Endothelial cell of umbilical vein (primary cell): ENCODE data around the gene CCNB1IP1. TPM values are rescaled to one million over a fixed set of nuclear protein-coding genes. Genes with fewer than 3 reads are reported as not detected.

ENCODE experiments used
- BruUV-seq: library from RNA; stranded (reverse); fragments of 400-500 nt; replicated peaks from 2 replicates; lab custom pipeline; 2021; lab: Mats Ljungman, UMichigan
- CTCF ChIA-PET: fragments of 300-600, 350-600 bp; sonication (Branson Sonifier 250); formaldehyde crosslinking; loops from one replicate; lab custom pipeline; 2021; ENCODE audit warnings: antibody characterized with exemption, inconsistent platforms; lab: Charles Lee
- POLR2A ChIA-PET: fragments of 300-600, 350-600 bp; sonication (Branson Sonifier 250); formaldehyde crosslinking; loops from one replicate; lab custom pipeline; 2021; ENCODE audit warnings: antibody characterized with exemption, inconsistent platforms; lab: Charles Lee
- DNase-seq: peaks from one replicate; pipeline ENCODE4 v3.0.0-alpha.2; 2011; ENCODE audit warnings: low read depth, low spot score
- FAIRE-seq: peaks from 2 replicates; lab custom pipeline; 2011; peaks lifted over from hg19 to GRCh38; lab: Jason Lieb, UNC
- H2AFZ ChIP-seq: 2 replicates; pipeline ENCODE4 v1.6.0; 2012; ENCODE audit warnings: low read depth, low read length, control low read depth, inconsistent platforms
- H3K27ac ChIP-seq: 2 replicates; pipeline ENCODE4 v1.5.1; 2011; ENCODE audit warnings: low read depth, mild to moderate bottlenecking, control low read depth, low read length, moderate library complexity; ENCODE audit not compliant: insufficient read depth
- H3K27me3 ChIP-seq, 2 experiments: 2 replicates each; pipeline versions ENCODE4 v1.6.0 to v1.6.1; 2011; ENCODE audit warnings: low read length in 2 of 2, mixed read lengths in 1 of 2; ENCODE audit not compliant: control insufficient read depth in 2 of 2, insufficient read depth in 2 of 2
- H3K36me3 ChIP-seq, 2 experiments: 2 replicates in 1 of 2; 3 replicates in 1 of 2; pipeline ENCODE4 v1.5.1; 2011; ENCODE audit warnings: low read length in 2 of 2, mild to moderate bottlenecking in 1 of 2, moderate library complexity in 1 of 2; ENCODE audit not compliant: control insufficient read depth in 2 of 2, insufficient read depth in 2 of 2; ENCODE audit errors: extremely low read depth in 1 of 2
- H3K4me1 ChIP-seq: 3 replicates; pipeline ENCODE4 v1.5.1; 2011; ENCODE audit warnings: mild to moderate bottlenecking, low read length; ENCODE audit not compliant: control insufficient read depth, insufficient read depth; ENCODE audit errors: extremely low read depth
- H3K4me2 ChIP-seq: 2 replicates; pipeline ENCODE4 v1.6.1; 2011; ENCODE audit warnings: low read length, control low read depth, mixed read lengths; ENCODE audit not compliant: insufficient read depth
- H3K4me3 ChIP-seq, 3 experiments: fragments of 200-600 bp in 1 of 3; sonication (generic), shearing (Covaris generic) in 1 of 3; replicated peaks in 1 of 3; 2 replicates each; pipeline ENCODE4 v1.5.1; 2011 to 2016; ENCODE audit warnings: control low read depth in 3 of 3, low read length in 3 of 3, mild to moderate bottlenecking in 2 of 3, inconsistent platforms in 1 of 3, low read depth in 1 of 3, moderate library complexity in 1 of 3; ENCODE audit not compliant: insufficient read depth in 1 of 3
- H3K79me2 ChIP-seq: 2 replicates; pipeline ENCODE4 v1.6.0; 2012; ENCODE audit warnings: low read length, inconsistent platforms; ENCODE audit not compliant: control insufficient read depth, insufficient read depth
- H3K9ac ChIP-seq: replicated peaks from 2 replicates; pipeline ENCODE3; 2011; ENCODE audit warnings: low read length, control low read depth; ENCODE audit not compliant: insufficient read depth; ENCODE audit errors: extremely low read depth
- H3K9me1 ChIP-seq: replicated peaks from 3 replicates; pipeline ENCODE4 v1.6.0; 2011; ENCODE audit warnings: mild to moderate bottlenecking, low read length; ENCODE audit not compliant: control insufficient read depth, insufficient read depth; ENCODE audit errors: extremely low read depth
- H3K9me3 ChIP-seq: replicated peaks from 2 replicates; pipeline ENCODE4 v1.5.1; 2012; ENCODE audit warnings: low read length, inconsistent platforms; ENCODE audit not compliant: control insufficient read depth, insufficient read depth
- H4K20me1 ChIP-seq: replicated peaks from 2 replicates; pipeline ENCODE3; 2011; ENCODE audit warnings: mild to moderate bottlenecking, low read length; ENCODE audit not compliant: control insufficient read depth, insufficient read depth; ENCODE audit errors: extremely low read depth
- CTCF ChIP-seq, 2 donors: IDR thresholded peaks; 1 replicate in 1 of 2; 2 replicates in 1 of 2; pipeline ENCODE4 v1.5.1; 2011; ENCODE audit warnings: low read length in 2 of 2, mild to moderate bottlenecking in 2 of 2, moderate library complexity in 2 of 2, control low read depth in 1 of 2, inconsistent platforms in 1 of 2, low read depth in 1 of 2; ENCODE audit not compliant: insufficient read depth in 1 of 2; ENCODE audit errors: extremely low read depth in 1 of 2
- EZH2 ChIP-seq: IDR thresholded peaks from 2 replicates; pipeline ENCODE4 v1.6.1; 2012; ENCODE audit warnings: borderline replicate concordance, low read depth, mild to moderate bottlenecking, moderate library complexity, low read length, inconsistent platforms; ENCODE audit not compliant: severe bottlenecking
- FOS ChIP-seq: IDR thresholded peaks from 2 replicates; pipeline ENCODE4 v1.6.1; 2011; ENCODE audit warnings: mild to moderate bottlenecking, low read length, moderate library complexity, borderline replicate concordance; ENCODE audit not compliant: insufficient read depth
- GATA2 ChIP-seq: IDR thresholded peaks from 2 replicates; pipeline ENCODE4 v1.7.0; 2011; ENCODE audit warnings: low read depth, mild to moderate bottlenecking, moderate library complexity, mixed read lengths, low read length; ENCODE audit not compliant: insufficient read length, insufficient read depth
- JUN ChIP-seq: IDR thresholded peaks from 2 replicates; pipeline ENCODE4 v1.6.1; 2011; ENCODE audit warnings: borderline replicate concordance, low read depth; ENCODE audit not compliant: insufficient read length, insufficient read depth
- MAX ChIP-seq: IDR thresholded peaks from 2 replicates; pipeline ENCODE4 v1.6.1; 2011; ENCODE audit not compliant: insufficient read depth, insufficient read length
- MYC ChIP-seq: IDR thresholded peaks from one replicate; pipeline ENCODE4 v1.6.1; 2011; ENCODE audit warnings: mild to moderate bottlenecking, low read depth, low read length
- POLR2A ChIP-seq: IDR thresholded peaks from 2 replicates; pipeline ENCODE4 v1.6.1; 2012; ENCODE audit warnings: low read depth, mild to moderate bottlenecking, control low read depth, low read length
- POLR2AphosphoS5 ChIP-seq: IDR thresholded peaks from 2 replicates; pipeline ENCODE4 v1.6.1; 2012; ENCODE audit warnings: low read depth, mild to moderate bottlenecking, control low read depth, low read length, moderate library complexity; ENCODE audit not compliant: insufficient read depth
- dilution Hi-C: fragments of 300-500 bp; cut with MboI; formaldehyde crosslinking; loops from one replicate; pipeline ENCODE4 v1.15.0; 2019; ENCODE audit warnings: low sequenced_read_pairs; ENCODE audit not compliant: extremely low pct_ligation_motif_present
- intact Hi-C: fragments of 100-400 bp; cut with micrococcal nuclease; formaldehyde crosslinking; loops from one replicate; pipeline ENCODE4 v1.10.0; 2022
- polyA plus RNA-seq, 4 experiments: library from polyadenylated mRNA; depleted of rRNA in 3 of 4; stranded (reverse) in 3 of 4; unstranded in 1 of 4; fragments of >200 nt; gene quantifications; 2 replicates each; pipeline versions ENCODE4 v1.2.1 to v1.2.3, GENCODE V29; 2011 to 2012; ENCODE audit warnings: missing spikeins in 1 of 4
- total RNA-seq: library from RNA; stranded (reverse); gene quantifications from 2 replicates; pipeline ENCODE4 v1.2.3, GENCODE V29; 2021

Gene CCNB1IP1
- total and polyA plus RNA-seq, 2 donors (not counting 3 experiments of a cell fraction or from before 2014, with no cell fraction given), result 32.7 to 35.5 TPM

GRCh38 chr14:20278414-20278813, 54.7 kb downstream of the CCNB1IP1 start:
- Histone ChIP-seq H3K4me3 (no peak overlapping the region), H3K27me3 (no peaks in the 10 kb centered on the region), H3K4me2 (no peak overlapping the region), H2AFZ (no peak overlapping the region), H3K9ac (no peak overlapping the region), H4K20me1 (no peaks in the 10 kb centered on the region), H3K9me1 (no peaks in the 10 kb centered on the region), H3K27ac (no peak overlapping the region), H3K9me3 (no peaks in the 10 kb centered on the region), H3K4me1 (peaks cover 3% of the 10 kb centered on the region), H3K36me3 (no peaks in the 10 kb centered on the region), H3K79me2 (no peaks in the 10 kb centered on the region)
- ChIA-PET CTCF (interaction anchor here (1.0 kb wide), 1 partner anchor 14 kb away, joined by 3 read pairs; no protein-coding TSS in a partner anchor), POLR2A (no interaction called here)
- TF ChIP-seq GATA2 (no peak), MAX (no peak), POLR2A (no peak)
- FAIRE-seq, result no peak
- peak; percentile 21 for DNase-seq
- dilution Hi-C loops (no loop called here), intact Hi-C loops (no loop called here)
- no TSS peak for BruUV-seq

- POLR2A ChIA-PET, result no interaction called here
- H3K4me1 ChIP-seq, result peaks cover 3% of the 10 kb centered on the region
- no peaks in the 10 kb centered on the region for H4K20me1 ChIP-seq
- H3K9ac ChIP-seq, result no peak overlapping the region
- intact Hi-C loops, result no loop called here
- CTCF ChIA-PET, result no interaction called here
- no peak overlapping the region for H2AFZ ChIP-seq
- no peak overlapping the region for H3K4me2 ChIP-seq
- no peak for TF ChIP-seq JUN
- TF ChIP-seq MYC, result no peak
- no peak for TF ChIP-seq CTCF (IDR thresholded peaks at IDR 0.05; ENCODE audit: extremely low read depth in 1 of 2, insufficient read depth in 1 of 2, low read depth in 1 of 2, low read length in 2 of 2)
- TF ChIP-seq POLR2AphosphoS5, result no peak
- TF ChIP-seq GATA2, result no peak
- no peak for TF ChIP-seq FOS
- TF ChIP-seq MAX, result no peak
- TF ChIP-seq EZH2, result no peak
- TF ChIP-seq POLR2A, result no peak
- dilution Hi-C loops, result no loop called here
- H3K79me2 ChIP-seq, result no peaks in the 10 kb centered on the region
- no peak overlapping the region for H3K4me3 ChIP-seq
- H3K9me1 ChIP-seq, result no peaks in the 10 kb centered on the region
- FAIRE-seq (no peak), DNase-seq (no peak)
- no peaks in the 10 kb centered on the region for H3K9me3 ChIP-seq
- no peaks in the 10 kb centered on the region for H3K27me3 ChIP-seq
- no peak overlapping the region for H3K27ac ChIP-seq
- H3K36me3 ChIP-seq, result no peaks in the 10 kb centered on the region
- no TSS peak for BruUV-seq
Observed at GRCh38 chr14:20277409-20277808, 55.7 kb downstream of the CCNB1IP1 start.
